HepG2 (cell line): Measurements from ENCODE around the gene CLDN24. TPM values are rescaled to one million over a fixed set of nuclear protein-coding genes. Genes with fewer than 3 reads are reported as not detected.

ENCODE experiments used
- ATAC-seq: fragments of 200-7000 bp; cut with Tn5 transposase; 3 replicates; pipeline ENCODE4 v1.9.1; 2020; ENCODE audit warnings: mild to moderate bottlenecking, moderate library complexity
- BruUV-seq: library from RNA; stranded (reverse); fragments of 400-500 nt; replicated peaks from 2 replicates; lab custom pipeline; 2021; lab: Mats Ljungman, UMichigan
- CTCF ChIA-PET: fragments of 300-600 bp; formaldehyde crosslinking; extraction: SDS; loops from one replicate; lab custom pipeline; 2021; ENCODE audit warnings: low total read pairs, inconsistent platforms, low intra/inter-chr PET ratio; lab: Yijun Ruan, JAX
- POLR2A ChIA-PET: fragments of 350-600 bp; sonication (Branson Sonifier 250); formaldehyde crosslinking; loops from one replicate; lab custom pipeline; 2020; ENCODE audit warnings: antibody characterized with exemption, inconsistent platforms; lab: Yijun Ruan, JAX
- DNase-seq: peaks from one replicate; pipeline ENCODE4 v3.0.0-alpha.2; 2015; ENCODE audit warnings: low spot score
- FAIRE-seq: peaks from 3 replicates; lab custom pipeline; 2011; peaks lifted over from hg19 to GRCh38; lab: Jason Lieb, UNC
- H2AFZ ChIP-seq: one replicate; pipeline ENCODE4 v1.6.1; 2011; ENCODE audit warnings: low read length, inconsistent platforms
- H3K27ac ChIP-seq: fragments of 300-600 bp; 3 replicates; pipeline ENCODE4 v1.8.0; 2011; ENCODE audit warnings: mixed run types, mild to moderate bottlenecking, mixed read lengths, low read length, inconsistent platforms; ENCODE audit not compliant: insufficient read depth; ENCODE audit errors: extremely low read length
- H3K27me3 ChIP-seq, 2 experiments: fragments of 200-600 bp in 1 of 2; 2 replicates in 1 of 2; 3 replicates in 1 of 2; pipeline versions ENCODE4 v1.6.0 to v1.8.0; 2011; ENCODE audit warnings: low read length in 2 of 2, mild to moderate bottlenecking in 2 of 2, moderate library complexity in 2 of 2, inconsistent platforms in 1 of 2; ENCODE audit not compliant: insufficient read depth in 2 of 2, control insufficient read depth in 1 of 2
- H3K36me3 ChIP-seq, 2 experiments: fragments of 200-600 bp in 1 of 2; replicated peaks in 1 of 2; 2 replicates in 1 of 2; 3 replicates in 1 of 2; pipeline versions ENCODE4 v1.5.1 to v1.8.0; 2011; ENCODE audit warnings: low read length in 2 of 2, inconsistent platforms in 1 of 2; ENCODE audit not compliant: insufficient read depth in 2 of 2, control insufficient read depth in 1 of 2
- H3K4me1 ChIP-seq: 2 replicates; pipeline ENCODE4 v1.5.1; 2012; ENCODE audit warnings: low read length, inconsistent platforms; ENCODE audit not compliant: insufficient read depth
- H3K4me2 ChIP-seq: 2 replicates; pipeline ENCODE4 v1.6.0; 2011; ENCODE audit warnings: low read depth, low read length, inconsistent platforms
- H3K4me3 ChIP-seq, 3 experiments: fragments of 200-600 bp in 1 of 3; sonication (generic), shearing (Covaris generic) in 1 of 3; replicated peaks in 1 of 3; 2 replicates each; pipeline ENCODE4 v1.5.1; 2011 to 2016; ENCODE audit warnings: low read length in 3 of 3, inconsistent platforms in 2 of 3, low read depth in 2 of 3, mild to moderate bottlenecking in 2 of 3, control low read depth in 1 of 3, mixed read lengths in 1 of 3; ENCODE audit not compliant: insufficient read depth in 1 of 3
- H3K79me2 ChIP-seq: one replicate; pipeline ENCODE4 v1.6.1; 2011; ENCODE audit warnings: low read length, inconsistent platforms; ENCODE audit not compliant: insufficient read depth
- H3K9ac ChIP-seq: 2 replicates; pipeline ENCODE4 v1.6.0; 2011; ENCODE audit warnings: mild to moderate bottlenecking, low read depth, low read length, inconsistent platforms; ENCODE audit not compliant: insufficient read depth
- H3K9me3 ChIP-seq: 2 replicates; pipeline ENCODE4 v1.5.1; 2012; ENCODE audit warnings: mild to moderate bottlenecking, low read length
- H4K20me1 ChIP-seq: 2 replicates; pipeline ENCODE4 v1.6.0; 2011; ENCODE audit warnings: inconsistent platforms, mild to moderate bottlenecking, low read length, moderate library complexity; ENCODE audit not compliant: insufficient read depth
- ASH2L ChIP-seq: fragments of 300-600, 200-600 bp; sonication (generic); IDR thresholded peaks from 2 replicates; pipeline ENCODE4 v1.7.0; 2017; ENCODE audit warnings: low read depth, mild to moderate bottlenecking, moderate library complexity, mixed read lengths, low read length; ENCODE audit not compliant: insufficient read length
- DMAP1 ChIP-seq: IDR thresholded peaks from 2 replicates; pipeline ENCODE4 v1.6.1; 2016
- KDM4B ChIP-seq: sonication (generic); formaldehyde crosslinking; IDR thresholded peaks from 2 replicates; pipeline ENCODE4 v1.4.0; 2020; ENCODE audit warnings: missing genetic modification reagents
- MAF1 ChIP-seq: sonication (generic); formaldehyde crosslinking; IDR thresholded peaks from 2 replicates; pipeline ENCODE4 v1.5.0; 2020; ENCODE audit warnings: missing genetic modification reagents, borderline replicate concordance
- PPARG ChIP-seq: conservative IDR thresholded peaks from 2 replicates; pipeline ENCODE4 v1.6.1; 2016; ENCODE audit warnings: missing biosample characterization, missing genetic modification reagents
- SIN3A ChIP-seq: IDR thresholded peaks from 2 replicates; pipeline ENCODE4 v1.6.1; 2011; ENCODE audit warnings: low read depth, mild to moderate bottlenecking, control low read depth, low read length, borderline replicate concordance
- ZNF30 ChIP-seq: sonication (generic); formaldehyde crosslinking; IDR thresholded peaks from 2 replicates; pipeline ENCODE4 v1.5.0; 2020; ENCODE audit warnings: mild to moderate bottlenecking, missing genetic modification reagents
- WGBS: methylation state at CpG from one replicate; pipeline ENCODE4 v1.1.6; 2017; ENCODE audit warnings: low lambda C conversion rate; 5-methylcytosine and 5-hydroxymethylcytosine counted together
- in situ Hi-C: cut with HindIII; loops from 2 replicates; pipeline ENCODE4 v1.10.0; 2017; ENCODE audit warnings: low pct_unique_long_range_greater_than_20kb; ENCODE audit not compliant: extremely low pct_ligation_motif_present
- intact Hi-C: fragments of 100-400 bp; cut with micrococcal nuclease; formaldehyde crosslinking; loops from one replicate; pipeline ENCODE4 v1.10.0; 2022; ENCODE audit not compliant: unreplicated experiment
- polyA plus RNA-seq, 8 experiments: library from polyadenylated mRNA; depleted of rRNA in 3 of 8; stranded (reverse) in 7 of 8; unstranded in 1 of 8; fragments of >200 nt; fragmentation: Illumina TruSeq in 4 of 8; extraction: Trizol in 4 of 8; gene quantifications; 2 replicates each; pipeline versions ENCODE4 v1.2.1 to v1.2.3, GENCODE V29; 2011 to 2016; ENCODE audit warnings: low read depth in 4 of 8, missing spikeins in 1 of 8, mixed read lengths in 1 of 8; ENCODE audit not compliant: insufficient read depth in 1 of 8
- total RNA-seq, 5 experiments: library from RNA; depleted of rRNA; stranded (reverse); fragments of >200 nt; fragmentation: Illumina TruSeq; extraction: Trizol; gene quantifications; 2 replicates each; pipeline ENCODE4 v1.2.3, GENCODE V29; 2016; ENCODE audit warnings: low read depth in 1 of 5
- TF ChIP-seq, protein P1 (sequence below): sonication (generic); formaldehyde crosslinking; IDR thresholded peaks from 2 replicates; pipeline ENCODE4 v1.8.1; 2023; ENCODE audit warnings: missing genetic modification reagents, mild to moderate bottlenecking, borderline replicate concordance
- TF ChIP-seq, protein P2 (sequence below): sonication (generic); formaldehyde crosslinking; IDR thresholded peaks from 2 replicates; pipeline ENCODE4 v1.4.0; 2020; ENCODE audit warnings: mild to moderate bottlenecking, missing genetic modification reagents
- TF ChIP-seq, protein P3 (sequence below): sonication (generic); formaldehyde crosslinking; IDR thresholded peaks from 2 replicates; pipeline ENCODE4 v1.5.1; 2020; ENCODE audit warnings: mild to moderate bottlenecking, moderate library complexity, missing genetic modification reagents

Gene CLDN24
- total and polyA plus RNA-seq, 2 of the 13 experiments (the other 11 are each of a cell fraction or from before 2014, with no cell fraction given), result not detected

DNA sequence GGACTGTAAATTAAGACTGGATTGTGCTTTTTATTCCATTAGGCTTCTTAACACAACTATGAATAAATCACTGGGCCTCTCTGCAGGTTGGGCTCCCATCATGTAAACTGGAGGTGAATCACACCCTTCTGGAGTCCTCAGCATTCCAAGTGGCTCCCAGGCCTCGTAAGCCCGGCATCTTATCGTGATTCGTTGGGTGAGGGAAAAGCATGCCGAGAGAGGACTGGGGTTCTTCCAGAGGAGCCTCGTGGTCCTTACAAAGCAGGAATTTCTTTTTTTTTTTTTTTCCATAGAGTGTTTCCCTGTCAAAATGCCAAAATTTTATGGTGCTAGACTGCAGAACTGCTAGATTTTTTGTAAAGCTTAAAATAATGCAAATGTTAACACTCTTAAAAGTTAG is 22.2 kb downstream of the CLDN24 start:
- CTCF ChIA-PET, result no interaction called here
- in situ Hi-C loops, result no loop called here

DNA sequence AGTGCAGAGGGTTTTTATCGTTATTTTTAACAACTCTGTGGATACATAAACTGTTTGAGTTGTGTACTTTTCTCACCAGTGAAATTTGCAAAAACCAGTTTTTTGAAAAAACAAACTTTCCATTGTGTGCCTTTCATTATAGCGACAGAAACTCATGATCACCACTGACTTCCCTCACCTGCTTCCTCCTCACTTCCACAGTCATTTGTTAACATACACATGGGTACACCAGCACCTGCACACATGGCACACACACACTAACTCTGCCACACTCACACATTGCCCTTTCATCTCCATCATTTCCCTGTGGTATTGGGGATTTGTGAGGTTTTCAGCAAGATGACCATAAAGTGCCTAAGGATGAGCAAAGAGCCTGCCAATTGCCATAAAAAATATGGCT is 22.8 kb downstream of the CLDN24 start:
- H3K79me2 ChIP-seq, result no peaks in the 10 kb centered on the region
- BruUV-seq, result no TSS peak
- no peak for FAIRE-seq
- ChIA-PET CTCF (no interaction called here), POLR2A (no interaction called here)
- H4K20me1 ChIP-seq, result no peaks in the 10 kb centered on the region
- H3K36me3 ChIP-seq, result peaks cover 7 to 43% of the 10 kb centered on the region in 2 experiments; a peak in 4 of 5 replicates
- H3K9me3 ChIP-seq, result no peaks in the 10 kb centered on the region
- intact Hi-C loops (no loop called here), in situ Hi-C loops (no loop called here)
- no peaks in the 10 kb centered on the region for H3K4me1 ChIP-seq
- H3K9ac ChIP-seq, result no peak overlapping the region
- H2AFZ ChIP-seq, result no peak overlapping the region
- WGBS, result 98% methylated on average over 2 of the region's 2 CpGs
- ATAC-seq, result no peak
- no peak overlapping the region for H3K27ac ChIP-seq
- no peak overlapping the region for H3K4me3 ChIP-seq
- no peaks in the 10 kb centered on the region for H3K27me3 ChIP-seq
- DNase-seq, result no peak
- no peak overlapping the region for H3K4me2 ChIP-seq
- TF ChIP-seq, protein P1, sequence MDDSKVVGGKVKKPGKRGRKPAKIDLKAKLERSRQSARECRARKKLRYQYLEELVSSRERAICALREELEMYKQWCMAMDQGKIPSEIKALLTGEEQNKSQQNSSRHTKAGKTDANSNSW (CRISPR knock-in tag), result no peak
- TF ChIP-seq KDM4B (CRISPR knock-in tag) (no peak), ZNF30 (CRISPR knock-in tag) (no peak)
- TF ChIP-seq, protein P2, sequence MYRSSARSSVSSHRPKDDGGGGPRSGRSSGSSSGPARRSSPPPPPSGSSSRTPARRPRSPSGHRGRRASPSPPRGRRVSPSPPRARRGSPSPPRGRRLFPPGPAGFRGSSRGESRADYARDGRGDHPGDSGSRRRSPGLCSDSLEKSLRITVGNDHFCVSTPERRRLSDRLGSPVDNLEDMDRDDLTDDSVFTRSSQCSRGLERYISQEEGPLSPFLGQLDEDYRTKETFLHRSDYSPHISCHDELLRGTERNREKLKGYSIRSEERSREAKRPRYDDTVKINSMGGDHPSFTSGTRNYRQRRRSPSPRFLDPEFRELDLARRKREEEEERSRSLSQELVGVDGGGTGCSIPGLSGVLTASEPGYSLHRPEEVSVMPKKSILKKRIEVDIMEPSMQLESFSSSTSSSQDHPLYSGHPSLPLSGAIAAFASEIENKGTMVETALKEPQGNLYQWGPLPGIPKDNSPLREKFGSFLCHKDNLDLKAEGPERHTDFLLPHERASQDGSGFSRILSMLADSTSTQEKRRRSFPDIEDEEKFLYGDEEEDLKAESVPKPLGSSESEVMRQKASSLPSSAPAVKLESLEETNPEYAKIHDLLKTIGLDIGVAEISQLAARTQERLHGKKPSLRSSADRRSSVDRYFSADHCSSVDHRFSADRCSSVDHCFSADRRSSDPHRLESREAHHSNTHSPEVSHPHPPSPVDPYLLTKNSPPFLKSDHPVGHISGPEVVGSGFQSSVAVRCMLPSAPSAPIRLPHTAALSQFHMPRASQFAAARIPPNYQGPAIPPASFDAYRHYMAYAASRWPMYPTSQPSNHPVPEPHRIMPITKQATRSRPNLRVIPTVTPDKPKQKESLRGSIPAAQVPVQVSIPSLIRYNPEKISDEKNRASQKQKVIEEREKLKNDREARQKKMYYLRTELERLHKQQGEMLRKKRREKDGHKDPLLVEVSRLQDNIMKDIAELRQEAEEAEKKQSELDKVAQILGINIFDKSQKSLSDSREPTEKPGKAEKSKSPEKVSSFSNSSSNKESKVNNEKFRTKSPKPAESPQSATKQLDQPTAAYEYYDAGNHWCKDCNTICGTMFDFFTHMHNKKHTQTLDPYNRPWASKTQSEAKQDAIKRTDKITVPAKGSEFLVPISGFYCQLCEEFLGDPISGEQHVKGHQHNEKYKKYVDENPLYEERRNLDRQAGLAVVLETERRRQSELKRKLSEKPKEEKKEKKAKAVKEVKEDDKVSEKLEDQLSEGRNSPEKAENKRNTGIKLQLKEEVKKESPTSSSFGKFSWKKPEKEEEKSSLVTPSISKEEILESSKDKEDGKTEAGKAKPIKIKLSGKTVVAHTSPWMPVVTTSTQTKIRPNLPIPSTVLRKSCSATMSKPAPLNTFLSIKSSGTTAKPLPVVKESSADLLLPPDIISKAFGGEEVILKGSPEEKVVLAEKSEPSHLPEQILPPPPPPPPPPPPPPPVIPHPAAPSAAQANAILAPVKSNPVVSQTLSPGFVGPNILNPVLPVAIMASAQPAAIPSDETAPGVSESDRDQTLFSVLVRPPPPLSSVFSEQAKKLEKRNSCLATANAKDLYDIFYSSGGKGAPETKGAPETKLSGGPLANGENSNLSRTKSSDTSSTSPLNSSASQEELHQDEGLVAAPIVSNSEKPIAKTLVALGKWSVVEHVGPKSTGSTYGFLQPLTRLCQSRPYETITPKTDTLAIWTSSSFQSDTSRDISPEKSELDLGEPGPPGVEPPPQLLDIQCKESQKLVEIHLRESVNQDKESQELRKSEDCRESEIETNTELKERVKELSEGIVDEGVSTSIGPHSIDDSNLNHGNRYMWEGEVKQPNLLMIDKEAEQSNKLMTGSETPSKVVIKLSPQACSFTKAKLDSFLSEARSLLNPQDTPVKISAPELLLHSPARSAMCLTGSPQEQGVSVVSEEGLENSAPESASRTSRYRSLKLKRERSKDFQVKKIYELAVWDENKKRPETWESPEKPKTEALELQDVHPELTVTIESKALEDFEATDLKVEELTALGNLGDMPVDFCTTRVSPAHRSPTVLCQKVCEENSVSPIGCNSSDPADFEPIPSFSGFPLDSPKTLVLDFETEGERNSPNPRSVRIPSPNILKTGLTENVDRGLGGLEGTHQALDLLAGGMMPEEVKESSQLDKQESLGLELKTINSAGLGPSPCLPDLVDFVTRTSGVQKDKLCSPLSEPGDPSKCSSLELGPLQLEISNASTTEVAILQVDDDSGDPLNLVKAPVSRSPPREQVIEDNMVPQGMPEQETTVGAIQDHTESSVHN, result no peak
- TF ChIP-seq, protein P3, sequence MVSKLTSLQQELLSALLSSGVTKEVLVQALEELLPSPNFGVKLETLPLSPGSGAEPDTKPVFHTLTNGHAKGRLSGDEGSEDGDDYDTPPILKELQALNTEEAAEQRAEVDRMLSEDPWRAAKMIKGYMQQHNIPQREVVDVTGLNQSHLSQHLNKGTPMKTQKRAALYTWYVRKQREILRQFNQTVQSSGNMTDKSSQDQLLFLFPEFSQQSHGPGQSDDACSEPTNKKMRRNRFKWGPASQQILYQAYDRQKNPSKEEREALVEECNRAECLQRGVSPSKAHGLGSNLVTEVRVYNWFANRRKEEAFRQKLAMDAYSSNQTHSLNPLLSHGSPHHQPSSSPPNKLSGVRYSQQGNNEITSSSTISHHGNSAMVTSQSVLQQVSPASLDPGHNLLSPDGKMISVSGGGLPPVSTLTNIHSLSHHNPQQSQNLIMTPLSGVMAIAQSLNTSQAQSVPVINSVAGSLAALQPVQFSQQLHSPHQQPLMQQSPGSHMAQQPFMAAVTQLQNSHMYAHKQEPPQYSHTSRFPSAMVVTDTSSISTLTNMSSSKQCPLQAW, result no peak

More for the DNA sequence above, 22.2 kb downstream of the CLDN24 start:
- no peak overlapping the region for H3K4me2 ChIP-seq
- H4K20me1 ChIP-seq, result no peaks in the 10 kb centered on the region
- POLR2A ChIA-PET, result no interaction called here
- H3K9ac ChIP-seq, result no peak overlapping the region
- H3K79me2 ChIP-seq, result no peaks in the 10 kb centered on the region
- no peaks in the 10 kb centered on the region for H3K4me1 ChIP-seq
- no peaks in the 10 kb centered on the region for H3K9me3 ChIP-seq
- intact Hi-C loops, result no loop called here
- 93% methylated on average over 6 of the region's 6 CpGs for WGBS
- no TSS peak for BruUV-seq
- H3K36me3 ChIP-seq, result peaks cover 6 to 43% of the 10 kb centered on the region in 2 experiments; a peak in 4 of 5 replicates
- FAIRE-seq, result no peak
- H3K4me3 ChIP-seq, result no peak overlapping the region
- ATAC-seq, result no peak
- no peak for TF ChIP-seq MAF1 (CRISPR knock-in tag)
- TF ChIP-seq DMAP1 (CRISPR knock-in tag), result no peak
- no peak for TF ChIP-seq SIN3A
- no peak for TF ChIP-seq PPARG (CRISPR knock-in tag)
- no peak for TF ChIP-seq ASH2L
- no peak for DNase-seq
- H2AFZ ChIP-seq, result no peak overlapping the region
- no peaks in the 10 kb centered on the region for H3K27me3 ChIP-seq
- no peak overlapping the region for H3K27ac ChIP-seq
